ENCODE results near the gene GOLGA7B.

GOLGA7B gene

GRCh38 chr10:97811958-97812357 lies 37.7 kb upstream of the GOLGA7B start:
- no peak for DNase-seq (ENCODE audit: low spot score)
- no peak for TF ChIP-seq CTCF (IDR thresholded peaks at IDR 0.05; ENCODE audit: borderline replicate concordance, control extremely low read depth, extremely low read depth, insufficient read depth, missing control alignments)
- in situ Hi-C loops (cut with MboI; ENCODE audit: low sequenced_read_pairs, unreplicated experiment): no loop called here

- no peak for TF ChIP-seq CTCF (IDR thresholded peaks at IDR 0.05; ENCODE audit: borderline replicate concordance, control extremely low read depth, extremely low read depth, insufficient read depth, missing control alignments)
- in situ Hi-C loops (cut with MboI; ENCODE audit: low sequenced_read_pairs, unreplicated experiment): no loop called here
- DNase-seq (ENCODE audit: low spot score): no peak
Observed at GRCh38 chr10:97812696-97813095, 36.9 kb upstream of the GOLGA7B start.

- in situ Hi-C loops (cut with MboI; ENCODE audit: low sequenced_read_pairs, unreplicated experiment): no loop called here
Observed at GRCh38 chr10:97813311-97813710, 36.3 kb upstream of the GOLGA7B start.

GRCh38 chr10:97814996-97815395 lies 34.6 kb upstream of the GOLGA7B start:
- no peak for TF ChIP-seq CTCF (IDR thresholded peaks at IDR 0.05; ENCODE audit: borderline replicate concordance, control extremely low read depth, extremely low read depth, insufficient read depth, missing control alignments)
- in situ Hi-C loops (cut with MboI; ENCODE audit: low sequenced_read_pairs, unreplicated experiment): no loop called here
- no peak for DNase-seq (ENCODE audit: low spot score)

More at GRCh38 chr10:97813311-97813710, 36.3 kb upstream of the GOLGA7B start:
- TF ChIP-seq CTCF (IDR thresholded peaks at IDR 0.05; ENCODE audit: borderline replicate concordance, control extremely low read depth, extremely low read depth, insufficient read depth, missing control alignments): no peak
- no peak for DNase-seq (ENCODE audit: low spot score)

GRCh38 chr10:97816609-97817008 lies 33.0 kb upstream of the GOLGA7B start:
- TF ChIP-seq CTCF (IDR thresholded peaks at IDR 0.05; ENCODE audit: borderline replicate concordance, control extremely low read depth, extremely low read depth, insufficient read depth, missing control alignments): no peak
- in situ Hi-C loops (cut with MboI; ENCODE audit: low sequenced_read_pairs, unreplicated experiment): no loop called here
- DNase-seq (ENCODE audit: low spot score): no peak

GRCh38 chr10:97818572-97818971 lies 31.1 kb upstream of the GOLGA7B start:
- in situ Hi-C loops (cut with MboI; ENCODE audit: low sequenced_read_pairs, unreplicated experiment): no loop called here
- no peak for DNase-seq (ENCODE audit: low spot score)
- no peak for TF ChIP-seq CTCF (IDR thresholded peaks at IDR 0.05; ENCODE audit: borderline replicate concordance, control extremely low read depth, extremely low read depth, insufficient read depth, missing control alignments)

Measured in GM13976 (cell line).